Medulla oblongata (tissue), 1 donor: Measurements from ENCODE around the gene HOXC6.

ENCODE experiments used
- DNase-seq: peaks from one replicate; pipeline ENCODE4 v3.0.0-alpha.2; 2015; ENCODE audit errors: extremely low spot score

The HOXC6 gene

GRCh38 chr12:54015018-54015931, 13.0 kb upstream of the HOXC6 start:
- no peak for DNase-seq

GRCh38 chr12:54016051-54016450, 12.2 kb upstream of the HOXC6 start:
- no peak for DNase-seq

GRCh38 chr12:54016478-54016964, 11.7 kb upstream of the HOXC6 start:
- DNase-seq = no peak

- DNase-seq = no peak
Measured at GRCh38 chr12:54017027-54017788, 11.0 kb upstream of the HOXC6 start.

- DNase-seq = peak; percentile 88
Measured at GRCh38 chr12:54017878-54018467, 10.3 kb upstream of the HOXC6 start.

GRCh38 chr12:54018468-54018984, 9.7 kb upstream of the HOXC6 start:
- DNase-seq = no peak

GRCh38 chr12:54019091-54019811, 9.0 kb upstream of the HOXC6 start:
- no peak for DNase-seq

GRCh38 chr12:54019924-54020590, 8.2 kb upstream of the HOXC6 start:
- no peak for DNase-seq

- DNase-seq = no peak
Measured at GRCh38 chr12:54020591-54021405, 7.4 kb upstream of the HOXC6 start.

- DNase-seq = peak; percentile 40
Measured at GRCh38 chr12:54021432-54022013, 6.7 kb upstream of the HOXC6 start.

GRCh38 chr12:54022960-54023884, 5.0 kb upstream of the HOXC6 start:
- no peak for DNase-seq

- DNase-seq = no peak
Measured at GRCh38 chr12:54024127-54024526, 4.1 kb upstream of the HOXC6 start.

GRCh38 chr12:54024581-54025305, 3.5 kb upstream of the HOXC6 start:
- DNase-seq = no peak

GRCh38 chr12:54025499-54026405, 2.5 kb upstream of the HOXC6 start:
- DNase-seq = no peak

- DNase-seq = no peak
Measured at GRCh38 chr12:54026640-54027441, 1.4 kb upstream of the HOXC6 start.

- no peak for DNase-seq
Measured at GRCh38 chr12:54027442-54027786, 826 bp upstream of the HOXC6 start.
